HG03139 (cell line): Measurements from ENCODE around the gene SYNGAP1.
"Not testable (repeated sequence)": the region's sequence is repeated elsewhere in the genome, so short reads cannot be mapped to it uniquely, and the experiment has no call there.

Experiments
- ATAC-seq: cut with Tn5 transposase; IDR thresholded peaks from one replicate; pipeline ENCODE4 v1.9.1; 2021; ENCODE audit not compliant: unreplicated experiment

Gene SYNGAP1

GRCh38 chr6:33466075-33466735 is 46.3 kb downstream of the SYNGAP1 start:
- ATAC-seq: no peak

GRCh38 chr6:33467091-33467490 is 47.2 kb downstream of the SYNGAP1 start:
- no peak for ATAC-seq

GRCh38 chr6:33469661-33470060 is 49.8 kb downstream of the SYNGAP1 start:
- no peak for ATAC-seq

- ATAC-seq: no peak
These were observed 58.0 kb downstream of the SYNGAP1 start for GRCh38 chr6:33477864-33478263.

GRCh38 chr6:33481192-33481591 is 61.3 kb downstream of the SYNGAP1 start:
- ATAC-seq: no peak

- ATAC-seq: not testable (repeated sequence)
These were observed 62.8 kb downstream of the SYNGAP1 start for GRCh38 chr6:33482620-33483019.

GRCh38 chr6:33483678-33484077 is 63.8 kb downstream of the SYNGAP1 start:
- no peak for ATAC-seq

- ATAC-seq: not testable (repeated sequence)
These were observed 64.9 kb downstream of the SYNGAP1 start for GRCh38 chr6:33484673-33485262.

- ATAC-seq: not testable (repeated sequence)
These were observed 65.8 kb downstream of the SYNGAP1 start for GRCh38 chr6:33485680-33486079.

- ATAC-seq: no peak
These were observed 68.5 kb downstream of the SYNGAP1 start for GRCh38 chr6:33488339-33488738.

- no peak for ATAC-seq
These were observed 70.3 kb downstream of the SYNGAP1 start for GRCh38 chr6:33490198-33490597.

- no peak for ATAC-seq
These were observed 70.8 kb downstream of the SYNGAP1 start for GRCh38 chr6:33490621-33491020.

GRCh38 chr6:33492093-33492492 is 72.2 kb downstream of the SYNGAP1 start:
- ATAC-seq: no peak

GRCh38 chr6:33497157-33497556 is 77.3 kb downstream of the SYNGAP1 start:
- ATAC-seq: no peak

GRCh38 chr6:33502486-33502885 is 82.6 kb downstream of the SYNGAP1 start:
- no peak for ATAC-seq

GRCh38 chr6:33504486-33504885 is 84.6 kb downstream of the SYNGAP1 start:
- ATAC-seq: no peak
